Right lobe of liver (tissue), 4 donors: ENCODE measurements around the gene SDK1.

Experiments used
- POLR2A ChIP-seq: fragments of 450-650 bp; IDR thresholded peaks from one replicate; pipeline ENCODE4 v1.6.1; 2017; ENCODE audit warnings: antibody characterized with exemption, mild to moderate bottlenecking
- TF ChIP-seq, protein P1 (sequence below), 4 donors: fragments of 200-600 bp in 3 of 4; fragments of 450-650 bp in 1 of 4; IDR thresholded peaks; one replicate each; pipeline versions ENCODE4 v1.5.1 to v1.8.0; 2016 to 2022; ENCODE audit warnings: antibody characterized with exemption in 4 of 4, mild to moderate bottlenecking in 2 of 4
- donor health status: DM: no; HTN: no; CAD: no.
- donor health status: DM: no; HTN: no; CAD: no.
- donor health status: DM: no; HTN: yes; CAD: no.

DNA sequence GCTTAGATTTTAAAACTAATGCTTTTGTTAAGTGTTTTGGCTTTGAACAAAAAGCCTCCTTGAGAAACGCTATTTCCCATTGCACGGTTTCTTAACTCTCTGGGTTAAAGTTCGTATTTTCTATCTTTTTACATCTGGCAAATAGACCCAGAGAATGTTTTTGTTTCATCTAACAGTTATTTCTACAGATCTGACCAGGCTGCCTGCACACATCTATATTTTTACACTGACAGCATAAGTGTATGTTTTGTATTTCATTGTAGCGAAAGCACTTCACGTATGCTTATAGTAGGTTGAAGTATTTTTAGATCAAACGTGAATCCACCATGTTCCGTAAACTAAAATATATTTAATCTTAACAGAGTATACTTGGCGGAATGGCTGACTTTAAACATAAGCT, 477.3 kb downstream of the SDK1 start:
- TF ChIP-seq, protein P1, sequence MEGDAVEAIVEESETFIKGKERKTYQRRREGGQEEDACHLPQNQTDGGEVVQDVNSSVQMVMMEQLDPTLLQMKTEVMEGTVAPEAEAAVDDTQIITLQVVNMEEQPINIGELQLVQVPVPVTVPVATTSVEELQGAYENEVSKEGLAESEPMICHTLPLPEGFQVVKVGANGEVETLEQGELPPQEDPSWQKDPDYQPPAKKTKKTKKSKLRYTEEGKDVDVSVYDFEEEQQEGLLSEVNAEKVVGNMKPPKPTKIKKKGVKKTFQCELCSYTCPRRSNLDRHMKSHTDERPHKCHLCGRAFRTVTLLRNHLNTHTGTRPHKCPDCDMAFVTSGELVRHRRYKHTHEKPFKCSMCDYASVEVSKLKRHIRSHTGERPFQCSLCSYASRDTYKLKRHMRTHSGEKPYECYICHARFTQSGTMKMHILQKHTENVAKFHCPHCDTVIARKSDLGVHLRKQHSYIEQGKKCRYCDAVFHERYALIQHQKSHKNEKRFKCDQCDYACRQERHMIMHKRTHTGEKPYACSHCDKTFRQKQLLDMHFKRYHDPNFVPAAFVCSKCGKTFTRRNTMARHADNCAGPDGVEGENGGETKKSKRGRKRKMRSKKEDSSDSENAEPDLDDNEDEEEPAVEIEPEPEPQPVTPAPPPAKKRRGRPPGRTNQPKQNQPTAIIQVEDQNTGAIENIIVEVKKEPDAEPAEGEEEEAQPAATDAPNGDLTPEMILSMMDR (IDR thresholded peaks at IDR 0.05), result no peak
- TF ChIP-seq POLR2A, result no peak
